HFFc6 (cell line): Measurements from ENCODE around the gene ZSCAN10. TPM values are rescaled to one million over a fixed set of nuclear protein-coding genes. Genes with fewer than 3 reads are reported as not detected.
"Not testable (repeated sequence)": the region's sequence is repeated elsewhere in the genome, so short reads cannot be mapped to it uniquely, and the experiment has no call there.

Experiments used
- DNase-seq: peaks from one replicate; pipeline ENCODE4 v3.0.0-alpha.2; 2018
- H3K27ac Mint-ChIP-seq: 2 replicates; pipeline ENCODE4 v1.8.0; 2020; ENCODE audit warnings: mild to moderate bottlenecking, mixed read lengths
- H3K27me3 Mint-ChIP-seq: 2 replicates; pipeline ENCODE4 v1.8.0; 2021; ENCODE audit warnings: mild to moderate bottlenecking, moderate library complexity, mixed read lengths; ENCODE audit not compliant: insufficient read depth
- H3K36me3 Mint-ChIP-seq: 2 replicates; pipeline ENCODE4 v1.8.0; 2021; ENCODE audit warnings: low read depth, mixed read lengths
- H3K4me1 Mint-ChIP-seq: 2 replicates; pipeline ENCODE4 v1.8.0; 2020; ENCODE audit warnings: low read depth, mixed read lengths
- H3K4me3 Mint-ChIP-seq: 2 replicates; pipeline ENCODE4 v1.8.0; 2020; ENCODE audit warnings: mild to moderate bottlenecking, moderate library complexity, mixed read lengths
- H3K9me3 Mint-ChIP-seq: 2 replicates; pipeline ENCODE4 v1.8.0; 2020; ENCODE audit warnings: mild to moderate bottlenecking, mixed read lengths
- CTCF ChIP-seq: fragments of 200-600 bp; sonication (generic); IDR thresholded peaks from 2 replicates; pipeline ENCODE4 v1.5.0; 2021; ENCODE audit warnings: antibody characterized with exemption, mild to moderate bottlenecking
- total RNA-seq, 6 experiments: library from RNA; stranded (reverse); fragmentation: NEBNext Ultra II Directional; extraction: Animal tissue kit (Norgen Biotek cat#: 25700); gene quantifications; 2 replicates in 1 of 6; 3 replicates in 5 of 6; pipeline ENCODE4 v1.2.3, GENCODE V29; 2021

The ZSCAN10 gene
- total RNA-seq, 6 experiments from 2014 or later: not detected

- Mint-ChIP-seq H3K36me3 (peaks cover 7% of the 10 kb centered on the region), H3K9me3 (no peaks in the 10 kb centered on the region), H3K4me1 (peaks cover 10% of the 10 kb centered on the region; the same call in 1 of the 2 replicates), H3K4me3 (no peak overlapping the region; the same call in 1 of the 2 replicates), H3K27me3 (no peaks in the 10 kb centered on the region; the same call in 1 of the 2 replicates), H3K27ac (no peak overlapping the region)
- no peak for TF ChIP-seq CTCF
- DNase-seq: no peak
Observed at GRCh38 chr16:3142327-3142726, 43.2 kb upstream of the ZSCAN10 start.

GRCh38 chr16:3141781-3142311 is 42.8 kb upstream of the ZSCAN10 start:
- Mint-ChIP-seq H3K9me3 (no peaks in the 10 kb centered on the region), H3K36me3 (peaks cover 7% of the 10 kb centered on the region), H3K27ac (no peak overlapping the region), H3K27me3 (no peaks in the 10 kb centered on the region; the same call in 1 of the 2 replicates), H3K4me3 (no peak overlapping the region), H3K4me1 (peaks cover 10% of the 10 kb centered on the region; the same call in 1 of the 2 replicates)
- no peak for TF ChIP-seq CTCF
- no peak for DNase-seq

DNA sequence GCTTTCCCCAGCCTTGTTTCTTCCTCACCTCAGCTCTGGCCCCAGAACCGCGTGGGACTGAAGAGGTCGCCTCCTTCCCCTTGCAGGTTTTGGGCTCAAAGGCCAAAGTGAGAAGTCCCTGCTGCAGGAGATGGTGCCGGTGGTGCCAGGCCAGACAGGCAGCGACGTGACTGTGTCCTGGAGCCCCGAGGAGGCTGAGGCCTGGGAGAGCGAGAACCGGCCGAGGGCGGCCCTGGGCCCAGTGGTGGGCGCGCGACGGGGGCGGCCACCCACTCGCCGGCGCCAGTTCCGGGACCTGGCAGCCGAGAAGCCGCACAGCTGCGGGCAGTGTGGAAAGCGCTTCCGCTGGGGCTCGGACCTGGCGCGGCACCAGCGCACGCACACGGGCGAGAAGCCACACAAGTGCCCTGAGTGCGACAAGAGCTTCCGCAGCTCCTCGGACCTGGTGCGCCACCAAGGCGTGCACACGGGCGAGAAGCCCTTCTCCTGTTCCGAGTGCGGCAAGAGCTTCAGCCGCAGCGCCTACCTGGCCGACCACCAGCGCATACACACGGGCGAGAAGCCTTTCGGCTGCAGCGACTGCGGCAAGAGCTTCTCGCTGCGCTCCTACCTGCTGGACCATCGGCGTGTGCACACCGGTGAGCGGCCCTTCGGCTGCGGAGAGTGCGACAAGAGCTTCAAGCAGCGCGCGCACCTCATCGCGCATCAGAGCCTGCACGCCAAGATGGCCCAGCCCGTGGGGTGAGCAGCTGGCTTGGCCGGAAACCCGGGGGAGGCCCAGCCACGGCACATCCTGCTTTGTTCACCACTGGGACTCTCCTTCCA is 41.7 kb upstream of the ZSCAN10 start:
- Mint-ChIP-seq H3K27ac (no peak overlapping the region), H3K4me3 (no peak overlapping the region), H3K36me3 (peaks cover 7% of the 10 kb centered on the region), H3K9me3 (no peaks in the 10 kb centered on the region), H3K4me1 (peaks cover 15% of the 10 kb centered on the region), H3K27me3 (no peaks in the 10 kb centered on the region; the same call in 1 of the 2 replicates)
- no peak for DNase-seq
- no peak for TF ChIP-seq CTCF

- H3K36me3 Mint-ChIP-seq, H3K4me3 Mint-ChIP-seq, H3K27me3 Mint-ChIP-seq, H3K9me3 Mint-ChIP-seq: not testable (repeated sequence)
- Mint-ChIP-seq H3K27ac (peak overlapping the region; percentile 82), H3K4me1 (peaks cover 19% of the 10 kb centered on the region)
- peak; percentile 31 for DNase-seq
Observed at GRCh38 chr16:3139561-3139960, 40.5 kb upstream of the ZSCAN10 start.

- Mint-ChIP-seq H3K4me1 (peaks cover 19% of the 10 kb centered on the region), H3K9me3 (no peaks in the 10 kb centered on the region), H3K36me3 (peaks cover 10% of the 10 kb centered on the region), H3K27me3 (peaks cover 2% of the 10 kb centered on the region), H3K4me3 (no peak overlapping the region), H3K27ac (peak overlapping the region; percentile 82)
- TF ChIP-seq CTCF: no peak
- DNase-seq: no peak
Observed at GRCh38 chr16:3138823-3139426, 39.8 kb upstream of the ZSCAN10 start.

DNA sequence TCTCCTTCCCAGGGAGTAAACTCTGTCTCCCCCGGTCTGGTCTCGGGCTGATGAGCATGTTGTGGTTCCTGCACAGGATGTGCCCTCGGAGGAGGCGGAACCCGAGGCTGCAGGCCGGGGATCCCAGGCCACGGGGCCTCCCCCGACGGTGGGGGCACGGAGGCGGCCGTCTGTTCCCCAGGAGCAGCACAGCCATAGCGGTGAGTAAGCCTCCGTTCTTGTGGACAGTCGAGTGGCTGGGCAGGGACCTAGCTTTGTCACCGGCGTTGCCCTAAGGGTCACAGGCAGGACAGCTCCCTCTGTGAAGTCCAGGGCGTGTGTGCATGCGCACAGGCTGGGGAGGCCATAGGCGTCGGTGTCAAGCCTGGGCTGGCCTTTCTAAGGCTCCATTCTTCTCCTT is 39.2 kb upstream of the ZSCAN10 start:
- no peak for TF ChIP-seq CTCF
- no peak overlapping the region for H3K4me3 Mint-ChIP-seq
- H3K27me3 Mint-ChIP-seq: peaks cover 2% of the 10 kb centered on the region
- no peak for DNase-seq
- peaks cover 19% of the 10 kb centered on the region for H3K4me1 Mint-ChIP-seq
- peaks cover 13% of the 10 kb centered on the region for H3K36me3 Mint-ChIP-seq
- no peaks in the 10 kb centered on the region for H3K9me3 Mint-ChIP-seq
- H3K27ac Mint-ChIP-seq: no peak overlapping the region
